Karpas-422 (cell line): ENCODE results near the gene TTLL1. TPM values are rescaled to one million over a fixed set of nuclear protein-coding genes. Genes with fewer than 3 reads are reported as not detected.

ENCODE experiments used
- DNase-seq: peaks from one replicate; pipeline ENCODE4 v3.0.0-alpha.2; 2015
- H2AFZ ChIP-seq: fragments of 200-600 bp; sonication (generic); 2 replicates; pipeline ENCODE4 v1.6.1; 2014; ENCODE audit warnings: antibody characterized with exemption, low read length, mixed read lengths
- H3K27ac ChIP-seq: fragments of 200-600 bp; sonication (generic); 2 replicates; pipeline ENCODE4 v1.5.1; 2014; ENCODE audit warnings: mild to moderate bottlenecking, low read length, moderate library complexity
- H3K27me3 ChIP-seq: fragments of 200-600 bp; sonication (generic); 2 replicates; pipeline ENCODE4 v1.6.1; 2014; ENCODE audit warnings: low read length, mixed read lengths
- H3K36me3 ChIP-seq: fragments of 200-600 bp; sonication (generic); 2 replicates; pipeline ENCODE4 v1.6.1; 2014; ENCODE audit warnings: low read length, mixed read lengths; ENCODE audit not compliant: insufficient read depth
- H3K4me1 ChIP-seq: fragments of 200-600 bp; sonication (generic); 2 replicates; pipeline ENCODE4 v1.6.1; 2014; ENCODE audit warnings: mild to moderate bottlenecking, low read length, mixed read lengths
- H3K4me2 ChIP-seq: fragments of 200-600 bp; sonication (generic); 2 replicates; pipeline ENCODE4 v1.6.1; 2014; ENCODE audit warnings: low read length, low read depth, mild to moderate bottlenecking; ENCODE audit not compliant: poor library complexity, severe bottlenecking
- H3K4me3 ChIP-seq: fragments of 200-600 bp; sonication (generic); 2 replicates; pipeline ENCODE4 v1.5.1; 2014; ENCODE audit warnings: mild to moderate bottlenecking, antibody characterized with exemption, low read length, mixed read lengths
- H3K79me2 ChIP-seq: fragments of 200-600 bp; sonication (generic); 2 replicates; pipeline ENCODE4 v1.6.1; 2014; ENCODE audit warnings: mild to moderate bottlenecking, low read length, mixed read lengths
- H3K9ac ChIP-seq: fragments of 200-600 bp; sonication (generic); 2 replicates; pipeline ENCODE4 v1.6.0; 2014; ENCODE audit warnings: low read length
- H3K9me2 ChIP-seq: fragments of 200-600 bp; sonication (generic), shearing (Covaris generic); replicated peaks from 2 replicates; pipeline ENCODE4 v1.6.0; 2014; ENCODE audit warnings: mild to moderate bottlenecking, low read length, moderate library complexity; ENCODE audit not compliant: insufficient read depth
- H3K9me3 ChIP-seq: fragments of 300-700, 200-600 bp; sonication (generic); 2 replicates; pipeline ENCODE4 v1.6.1; 2014; ENCODE audit warnings: low read length, mixed read lengths
- H4K20me1 ChIP-seq: fragments of 200-600 bp; sonication (generic); 2 replicates; pipeline ENCODE4 v1.6.1; 2014; ENCODE audit warnings: mild to moderate bottlenecking, antibody characterized with exemption, low read length, low read depth; ENCODE audit not compliant: insufficient read depth
- total RNA-seq: library from RNA; depleted of rRNA; stranded (reverse); fragments of >200 nt; shearing (Covaris generic); gene quantifications from 2 replicates; pipeline ENCODE4 v1.2.3, GENCODE V29; 2014; ENCODE audit warnings: low replicate concordance

Gene TTLL1
- total RNA-seq, 1 experiment from 2014 or later: 0.97 TPM

DNA sequence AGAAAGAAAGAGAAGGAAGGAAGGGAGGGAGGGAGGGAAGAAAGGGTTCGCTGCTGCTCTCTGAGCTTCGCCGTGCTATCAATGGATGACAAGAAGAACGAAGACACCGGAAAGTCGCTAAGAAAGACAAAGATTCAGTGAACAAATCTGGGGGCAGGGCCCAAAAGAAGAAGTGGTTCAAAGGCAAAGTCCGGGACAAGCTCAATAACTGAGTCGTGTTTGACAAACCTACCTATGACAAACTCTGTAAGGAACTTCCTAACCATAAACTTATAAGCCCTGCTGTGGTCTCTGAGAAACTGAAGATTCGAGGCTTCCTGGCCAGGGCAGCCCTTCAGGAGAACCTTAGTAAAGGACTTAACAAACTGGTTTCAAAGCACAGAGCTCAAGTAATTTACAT is 2.9 kb upstream of the TTLL1 start:
- H3K4me2 ChIP-seq: no peak overlapping the region
- peaks cover 16% of the 10 kb centered on the region for H3K4me1 ChIP-seq
- H3K9me2 ChIP-seq: no peaks in the 10 kb centered on the region
- no peaks in the 10 kb centered on the region for H3K27me3 ChIP-seq
- H3K9ac ChIP-seq: no peak overlapping the region
- H3K9me3 ChIP-seq: no peaks in the 10 kb centered on the region; the same call in 1 of the 2 replicates
- no peak overlapping the region for H3K4me3 ChIP-seq
- no peaks in the 10 kb centered on the region for H3K79me2 ChIP-seq
- no peaks in the 10 kb centered on the region for H4K20me1 ChIP-seq
- no peak overlapping the region for H3K27ac ChIP-seq
- no peak for DNase-seq
- H2AFZ ChIP-seq: no peak overlapping the region
- H3K36me3 ChIP-seq: no peaks in the 10 kb centered on the region

DNA sequence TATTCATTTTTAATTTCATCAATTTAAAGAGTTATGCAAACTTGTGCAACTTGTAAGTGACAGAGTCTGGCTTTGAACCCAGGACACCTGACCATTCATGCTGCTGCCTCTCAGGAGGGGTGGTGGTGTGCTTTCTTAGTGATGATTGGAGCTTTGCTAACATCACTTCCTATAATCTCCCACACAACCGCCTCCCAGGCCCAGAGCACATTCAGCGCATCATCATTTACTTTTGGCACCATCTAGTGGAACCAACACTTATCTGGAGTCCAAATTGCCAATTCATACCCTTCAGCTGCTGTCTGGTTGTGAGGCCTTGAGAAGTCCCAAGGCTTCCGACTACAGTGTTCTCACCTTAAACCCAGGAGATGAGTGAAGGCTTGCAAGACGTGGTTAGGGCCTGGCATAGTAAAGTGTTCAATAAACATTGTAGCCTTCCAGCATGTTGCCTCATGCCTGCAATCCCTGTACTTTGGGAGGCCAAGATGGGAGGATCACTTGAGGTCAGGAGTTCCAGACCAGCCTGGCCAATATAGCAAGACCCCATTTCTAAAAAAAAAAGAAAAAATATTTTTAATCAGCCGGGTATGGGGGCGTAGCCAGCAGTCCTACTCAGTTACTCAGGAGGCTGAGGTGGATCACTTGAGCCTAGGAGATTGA is 1.1 kb upstream of the TTLL1 start:
- Histone ChIP-seq H3K4me1 (peaks cover 16% of the 10 kb centered on the region), H3K36me3 (no peaks in the 10 kb centered on the region), H3K4me3 (no peak overlapping the region), H3K9me2 (no peaks in the 10 kb centered on the region), H2AFZ (no peak overlapping the region), H3K4me2 (no peak overlapping the region), H3K79me2 (no peaks in the 10 kb centered on the region), H3K9ac (no peak overlapping the region), H3K9me3 (no peaks in the 10 kb centered on the region), H3K27ac (no peak overlapping the region), H4K20me1 (no peaks in the 10 kb centered on the region), H3K27me3 (no peaks in the 10 kb centered on the region)
- peak; percentile 87 for DNase-seq

DNA sequence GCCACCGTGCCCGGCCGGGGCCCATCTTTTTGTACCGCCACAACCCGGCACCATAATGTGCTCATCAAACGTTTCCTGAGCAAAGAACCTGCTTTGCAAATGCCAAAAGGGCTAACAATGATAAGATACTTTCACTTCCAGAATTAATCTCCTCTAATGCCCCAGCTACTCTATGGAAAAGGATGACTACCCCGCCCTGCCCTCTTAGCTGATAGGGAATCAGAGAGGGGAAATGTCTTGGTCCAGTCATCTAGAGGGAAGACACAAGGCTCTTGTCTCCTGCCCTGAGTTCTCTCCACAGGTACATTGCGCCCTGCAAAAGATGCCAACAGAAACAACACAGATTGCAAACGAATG is 586 bp downstream of the TTLL1 start:
- H3K4me2 ChIP-seq: peak overlapping the region; percentile 94
- H3K36me3 ChIP-seq: no peaks in the 10 kb centered on the region
- no peaks in the 10 kb centered on the region for H3K9me3 ChIP-seq
- no peaks in the 10 kb centered on the region for H3K79me2 ChIP-seq
- H3K9me2 ChIP-seq: no peaks in the 10 kb centered on the region
- H2AFZ ChIP-seq: peak overlapping the region; percentile 88
- H3K4me1 ChIP-seq: peaks cover 6% of the 10 kb centered on the region
- DNase-seq: no peak
- no peaks in the 10 kb centered on the region for H4K20me1 ChIP-seq
- peak overlapping the region; percentile 69 for H3K9ac ChIP-seq
- H3K27ac ChIP-seq: no peak overlapping the region
- no peaks in the 10 kb centered on the region for H3K27me3 ChIP-seq
- H3K4me3 ChIP-seq: peak overlapping the region; percentile 78

DNA sequence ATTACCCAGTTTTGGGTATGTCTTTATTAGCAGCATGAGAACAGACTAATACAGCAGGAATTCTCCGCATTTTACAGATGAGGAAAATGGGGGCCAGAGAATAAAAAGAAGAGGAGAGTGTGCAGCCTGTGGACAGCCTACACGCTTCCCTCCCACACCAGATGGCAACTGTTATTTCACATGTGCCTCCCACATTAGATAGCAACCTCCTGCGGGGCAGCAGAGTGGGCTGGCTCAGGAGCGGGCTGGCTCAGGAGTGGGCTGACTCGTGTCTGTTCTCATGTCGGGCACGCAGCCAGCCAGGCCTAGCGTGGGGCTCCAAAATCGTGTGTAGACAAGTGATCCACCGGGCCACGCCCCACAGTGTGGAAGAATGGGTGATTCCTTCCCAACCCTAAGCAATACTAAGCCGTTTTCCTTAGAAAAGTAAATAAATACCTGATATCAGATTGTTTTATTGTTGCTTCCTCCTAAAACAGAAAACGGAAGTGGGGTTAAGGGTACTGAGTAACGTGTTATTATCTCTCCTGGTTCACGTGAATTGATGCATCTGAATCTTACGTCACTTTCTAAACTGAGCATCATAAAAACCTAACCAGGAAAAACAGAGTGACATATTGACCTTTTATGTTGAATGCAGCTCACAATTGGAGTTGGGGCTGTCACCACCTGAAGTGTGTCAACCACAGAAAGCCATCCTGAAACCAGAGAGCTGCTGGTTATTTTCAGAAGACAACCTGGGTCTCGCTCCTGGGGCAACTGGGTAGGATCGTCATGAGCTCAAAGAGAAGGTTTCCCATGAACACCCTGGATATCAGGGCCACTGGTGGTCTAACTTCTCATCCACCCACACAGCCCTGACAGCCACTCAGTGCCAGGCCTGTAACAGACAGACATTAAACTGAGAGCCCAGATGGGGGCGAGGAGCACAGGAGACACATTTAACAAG is 3.3 kb downstream of the TTLL1 start:
- Histone ChIP-seq H3K9me2 (no peaks in the 10 kb centered on the region), H3K27me3 (no peaks in the 10 kb centered on the region), H4K20me1 (no peaks in the 10 kb centered on the region), H3K4me2 (no peak overlapping the region), H3K9me3 (no peaks in the 10 kb centered on the region), H3K4me1 (peaks cover 6% of the 10 kb centered on the region), H3K9ac (no peak overlapping the region), H3K79me2 (no peaks in the 10 kb centered on the region), H3K27ac (no peak overlapping the region), H3K36me3 (no peaks in the 10 kb centered on the region), H3K4me3 (no peak overlapping the region), H2AFZ (no peak overlapping the region)
- no peak for DNase-seq

DNA sequence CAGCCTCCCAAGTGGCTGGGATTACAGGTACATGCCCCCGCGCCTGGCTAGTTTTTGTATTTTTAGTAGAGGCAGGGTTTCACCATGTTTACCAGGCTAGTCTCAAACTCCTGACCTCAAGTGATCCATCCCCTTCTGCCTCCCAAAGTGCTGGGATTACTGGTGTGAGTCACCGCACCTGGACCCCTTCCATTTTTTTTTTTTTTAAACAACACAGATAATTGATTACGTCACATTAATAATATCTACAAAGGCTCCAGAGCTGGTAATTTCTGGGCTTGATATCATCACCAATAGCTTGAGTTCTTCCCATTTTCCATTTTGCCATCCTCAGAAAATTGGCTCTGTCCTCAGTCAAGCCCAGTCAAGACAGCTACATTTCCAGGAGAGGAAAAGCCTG is 7.2 kb downstream of the TTLL1 start:
- H3K27me3 ChIP-seq: no peaks in the 10 kb centered on the region
- no peaks in the 10 kb centered on the region for H3K36me3 ChIP-seq
- H3K79me2 ChIP-seq: no peaks in the 10 kb centered on the region
- no peaks in the 10 kb centered on the region for H3K9me2 ChIP-seq
- no peak overlapping the region for H3K27ac ChIP-seq
- no peak for DNase-seq
- no peak overlapping the region for H3K9ac ChIP-seq
- H3K4me1 ChIP-seq: no peaks in the 10 kb centered on the region
- no peak overlapping the region for H3K4me3 ChIP-seq
- no peaks in the 10 kb centered on the region for H4K20me1 ChIP-seq
- H3K9me3 ChIP-seq: no peaks in the 10 kb centered on the region
- no peak overlapping the region for H3K4me2 ChIP-seq
- no peak overlapping the region for H2AFZ ChIP-seq

DNA sequence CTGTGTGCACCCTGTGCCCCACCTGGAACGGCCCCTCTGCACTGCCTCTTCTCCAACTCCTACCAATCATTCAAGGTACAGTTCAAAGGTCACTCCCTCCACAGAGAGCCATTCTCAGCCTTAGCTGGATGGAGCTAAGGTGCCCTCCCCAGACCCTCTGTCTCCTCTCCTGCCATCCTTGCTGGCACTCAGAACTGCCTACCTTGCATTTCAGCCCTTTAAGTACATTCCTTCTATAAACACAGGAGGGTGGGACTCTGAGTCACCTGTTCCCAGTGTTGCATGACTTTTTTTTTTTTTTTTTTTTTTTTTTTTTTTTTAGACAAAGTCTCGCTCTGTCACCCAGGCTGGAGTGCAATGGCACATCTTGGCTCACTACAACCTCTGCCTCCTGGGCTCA is 8.6 kb downstream of the TTLL1 start:
- no peak overlapping the region for H3K4me3 ChIP-seq
- DNase-seq: no peak
- no peaks in the 10 kb centered on the region for H4K20me1 ChIP-seq
- H3K36me3 ChIP-seq: no peaks in the 10 kb centered on the region
- H3K9me3 ChIP-seq: no peaks in the 10 kb centered on the region
- no peak overlapping the region for H3K9ac ChIP-seq
- no peaks in the 10 kb centered on the region for H3K9me2 ChIP-seq
- H3K4me2 ChIP-seq: no peak overlapping the region
- no peak overlapping the region for H3K27ac ChIP-seq
- H2AFZ ChIP-seq: no peak overlapping the region
- H3K4me1 ChIP-seq: no peaks in the 10 kb centered on the region
- H3K27me3 ChIP-seq: no peaks in the 10 kb centered on the region
- H3K79me2 ChIP-seq: no peaks in the 10 kb centered on the region

DNA sequence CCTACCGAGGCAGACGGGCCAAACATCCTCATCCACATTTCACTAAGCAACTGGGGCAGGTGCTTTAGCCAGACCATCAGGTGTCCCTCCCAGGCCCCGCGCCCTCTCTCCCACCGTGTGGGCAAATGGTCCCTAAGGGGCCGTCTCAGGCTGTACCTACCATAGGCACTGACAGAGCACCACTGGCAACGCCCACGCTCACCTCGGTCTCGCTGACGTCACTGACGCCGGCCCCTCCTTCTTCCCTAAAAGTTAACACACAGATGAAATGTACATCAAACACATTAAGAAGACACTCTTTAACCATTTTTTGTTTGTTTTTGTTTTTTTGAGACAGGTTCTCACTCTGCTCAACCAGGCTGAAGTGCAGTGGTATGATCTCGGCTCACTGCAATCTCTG is 9.4 kb downstream of the TTLL1 start:
- Histone ChIP-seq H3K27me3 (no peaks in the 10 kb centered on the region), H3K79me2 (no peaks in the 10 kb centered on the region), H3K9ac (no peak overlapping the region), H3K4me2 (no peak overlapping the region), H3K36me3 (no peaks in the 10 kb centered on the region), H3K9me3 (no peaks in the 10 kb centered on the region), H4K20me1 (no peaks in the 10 kb centered on the region), H3K4me1 (no peaks in the 10 kb centered on the region), H3K9me2 (no peaks in the 10 kb centered on the region), H3K4me3 (no peak overlapping the region), H3K27ac (no peak overlapping the region), H2AFZ (no peak overlapping the region)
- DNase-seq: no peak

DNA sequence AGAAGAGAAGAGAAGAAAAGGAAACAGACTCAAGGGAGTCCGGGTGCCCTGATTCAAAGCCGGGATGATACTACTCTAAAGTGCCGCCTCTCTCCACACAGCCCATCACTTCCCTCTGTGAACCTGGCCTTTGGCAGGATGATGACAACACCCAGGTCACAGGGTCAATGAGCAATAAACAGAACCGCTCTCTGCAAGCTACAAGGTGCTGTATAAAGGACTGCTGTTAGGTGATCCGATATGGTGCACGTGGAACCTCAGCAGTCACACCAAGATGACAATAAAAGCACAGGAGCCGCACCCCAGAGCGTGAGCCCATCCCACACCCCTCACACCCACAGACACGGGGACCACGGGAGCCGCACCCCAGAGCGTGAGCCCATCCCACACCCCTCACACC is 10.7 kb downstream of the TTLL1 start:
- Histone ChIP-seq H3K4me2 (no peak overlapping the region), H3K27ac (no peak overlapping the region), H3K9ac (no peak overlapping the region), H3K9me2 (no peaks in the 10 kb centered on the region), H3K36me3 (no peaks in the 10 kb centered on the region), H3K27me3 (no peaks in the 10 kb centered on the region), H2AFZ (no peak overlapping the region), H3K9me3 (no peaks in the 10 kb centered on the region), H3K79me2 (no peaks in the 10 kb centered on the region), H3K4me3 (no peak overlapping the region), H4K20me1 (no peaks in the 10 kb centered on the region), H3K4me1 (no peaks in the 10 kb centered on the region)
- no peak for DNase-seq
